Limb (tissue), 2 donors: Measurements from ENCODE around the gene MRPL43.

Experiments
- DNase-seq, 2 donors: peaks; one replicate each; pipeline ENCODE4 v3.0.0-alpha.2; 2016; ENCODE audit errors: extremely low spot score in 2 of 2

MRPL43 gene

GRCh38 chr10:101020427-101021075 lies 33.3 kb upstream of the MRPL43 start:
- no peak for DNase-seq

DNA sequence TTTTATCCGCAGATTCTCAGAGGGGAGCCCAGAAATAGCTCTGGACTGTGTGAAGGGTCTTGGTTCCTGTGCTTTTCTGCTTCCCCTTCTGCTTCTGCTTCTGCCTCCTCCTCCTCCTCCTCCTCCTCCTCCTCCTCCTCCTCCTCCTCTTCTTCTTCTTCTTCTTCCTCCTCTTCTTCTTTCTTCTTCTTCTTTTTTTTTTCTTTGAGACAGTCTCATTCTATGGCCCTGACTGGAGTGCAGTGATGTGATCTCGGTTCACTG lies 32.1 kb upstream of the MRPL43 start:
- DNase-seq: no peak

- peak in 1 of 2 donors; percentile 83 for DNase-seq
These were observed 31.5 kb upstream of the MRPL43 start for GRCh38 chr10:101018600-101019439.

DNA sequence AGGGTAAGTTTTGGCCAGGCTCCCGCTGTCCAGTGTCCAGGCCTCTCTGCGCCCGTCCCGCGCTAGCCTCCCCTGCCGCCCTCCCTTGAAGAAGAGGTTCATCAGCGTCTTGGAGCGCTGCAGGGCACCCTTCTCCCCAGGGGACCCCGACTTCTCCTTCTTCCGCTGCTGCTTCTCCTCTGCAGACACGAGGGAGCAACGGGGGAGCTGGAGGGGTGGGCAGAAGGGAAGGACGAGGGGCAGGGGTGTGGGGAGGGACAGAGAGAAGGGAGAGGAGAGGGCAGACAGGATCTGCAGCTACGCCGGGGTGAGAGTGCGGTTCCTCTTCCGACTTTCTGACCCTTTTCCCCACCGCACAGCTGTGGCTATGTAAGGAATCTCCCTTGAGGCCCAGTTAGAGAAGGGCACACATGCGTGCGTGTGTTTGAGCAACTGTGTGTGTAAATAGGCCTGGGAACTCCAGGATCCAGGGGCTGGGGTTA lies 30.9 kb upstream of the MRPL43 start:
- no peak for DNase-seq

GRCh38 chr10:101016814-101017213 lies 29.5 kb upstream of the MRPL43 start:
- no peak for DNase-seq

DNA sequence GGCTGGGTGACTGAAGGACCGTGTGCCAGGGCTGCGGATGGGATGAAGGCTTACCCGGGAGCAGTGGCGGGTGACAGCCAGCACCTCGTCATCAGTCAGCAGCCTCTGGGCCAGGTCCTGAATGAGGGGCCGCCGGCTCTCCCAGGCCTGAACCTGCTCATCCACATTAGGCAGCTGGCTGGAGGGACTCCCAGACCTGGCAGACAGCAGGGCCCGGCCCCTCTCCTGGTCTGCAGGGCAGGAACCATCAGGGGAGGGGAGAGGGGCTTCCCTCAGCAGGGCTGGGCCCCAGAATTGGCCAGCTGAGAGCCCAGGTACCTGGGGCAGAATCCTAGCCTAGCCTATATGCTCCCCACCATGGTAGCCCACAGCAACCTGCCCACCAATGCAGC lies 28.3 kb upstream of the MRPL43 start:
- no peak for DNase-seq

DNA sequence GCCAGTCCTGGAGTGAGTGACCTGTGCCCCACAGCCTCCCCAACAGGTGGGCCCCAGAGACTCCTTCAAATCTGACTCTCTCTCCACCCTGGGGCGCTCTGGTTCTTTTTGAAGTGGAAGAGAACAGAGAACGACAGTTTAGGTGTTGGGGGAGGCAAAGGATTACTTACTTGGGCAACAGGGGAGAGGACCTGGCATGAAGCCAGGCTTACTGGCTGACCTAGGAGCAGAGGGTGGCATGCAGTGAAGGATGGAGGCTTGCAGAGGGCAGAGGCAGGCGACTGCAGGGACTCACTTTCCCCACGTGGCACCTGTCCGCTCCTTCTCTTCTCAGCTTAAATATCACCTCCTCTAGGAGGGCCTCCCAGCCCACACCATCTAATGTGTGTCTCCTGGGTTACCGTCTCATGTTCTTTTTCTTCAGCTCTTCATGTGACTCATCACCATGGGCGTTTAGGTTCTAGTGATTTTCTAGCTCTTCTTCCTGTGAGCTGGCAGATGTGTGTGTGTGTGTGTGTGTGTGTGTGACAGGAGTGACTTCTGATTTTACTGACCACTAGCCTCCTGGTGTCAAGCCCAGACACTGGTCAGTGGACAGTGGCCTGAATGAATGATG lies 27.8 kb upstream of the MRPL43 start:
- DNase-seq: no peak

GRCh38 chr10:101014230-101014884 lies 27.1 kb upstream of the MRPL43 start:
- peak; percentile 60 to 89 for DNase-seq

DNA sequence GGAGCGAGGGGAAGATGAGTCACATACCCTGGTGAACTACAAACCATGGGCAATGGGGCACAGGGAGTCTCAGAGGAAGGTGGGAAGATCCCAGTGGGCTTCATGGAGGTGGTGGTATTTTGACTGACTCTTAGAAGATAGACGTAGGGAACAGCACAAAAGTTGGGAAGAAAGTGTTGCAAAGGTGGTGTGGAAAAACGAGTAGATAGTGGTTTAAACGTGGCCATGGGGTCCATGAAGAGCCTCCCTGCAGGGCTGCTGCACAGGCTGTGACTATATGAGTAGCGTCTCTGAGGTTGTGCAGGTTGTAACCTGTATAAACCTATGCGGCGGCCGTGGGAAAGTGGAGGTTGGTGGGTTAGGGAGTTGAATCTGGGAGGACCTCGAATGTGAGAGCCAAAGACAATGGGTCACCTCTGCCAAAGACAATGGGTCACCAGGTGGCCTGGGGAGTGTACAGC lies 26.1 kb upstream of the MRPL43 start:
- no peak for DNase-seq

DNA sequence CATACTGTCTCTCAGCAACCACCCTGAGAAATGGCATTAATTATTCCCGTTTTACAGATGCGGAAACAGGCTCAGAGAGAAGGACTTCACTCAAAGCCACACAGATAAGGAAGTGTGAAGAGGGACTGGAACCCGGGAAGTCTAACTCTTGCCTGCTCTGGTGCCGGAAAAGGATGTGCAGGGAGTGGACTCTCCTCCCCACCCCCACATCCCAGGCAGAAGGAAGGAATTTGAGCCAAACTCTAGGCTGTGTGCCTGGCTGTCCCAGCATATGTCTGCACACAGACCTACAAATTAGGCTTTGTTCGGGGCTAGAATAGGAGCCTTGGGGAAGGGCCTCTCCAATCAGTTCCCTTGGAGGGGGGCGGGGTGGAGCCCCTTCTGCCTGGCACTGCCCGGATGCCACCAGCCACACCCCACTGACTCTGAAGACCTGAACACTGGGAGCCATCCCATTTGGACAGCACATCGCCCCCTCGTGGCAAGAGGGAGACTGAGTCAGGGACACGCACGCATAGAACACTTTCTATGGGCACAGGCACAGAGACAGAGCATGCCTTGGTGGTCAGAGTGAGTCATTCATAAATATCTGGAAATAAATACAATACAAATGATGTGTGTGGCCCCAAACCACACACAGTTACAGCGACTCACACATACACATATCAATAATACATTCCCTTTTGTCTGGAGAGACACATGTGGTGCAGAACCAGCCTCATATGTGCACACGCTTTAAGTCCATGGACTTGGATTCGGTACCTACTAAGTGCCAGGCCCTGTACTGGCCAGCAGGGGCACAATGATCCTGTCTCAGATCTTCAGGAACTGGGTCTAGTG lies 25.4 kb upstream of the MRPL43 start:
- peak; percentile 80 to 85 for DNase-seq

- no peak for DNase-seq
These were observed 24.5 kb upstream of the MRPL43 start for GRCh38 chr10:101011517-101012423.

DNA sequence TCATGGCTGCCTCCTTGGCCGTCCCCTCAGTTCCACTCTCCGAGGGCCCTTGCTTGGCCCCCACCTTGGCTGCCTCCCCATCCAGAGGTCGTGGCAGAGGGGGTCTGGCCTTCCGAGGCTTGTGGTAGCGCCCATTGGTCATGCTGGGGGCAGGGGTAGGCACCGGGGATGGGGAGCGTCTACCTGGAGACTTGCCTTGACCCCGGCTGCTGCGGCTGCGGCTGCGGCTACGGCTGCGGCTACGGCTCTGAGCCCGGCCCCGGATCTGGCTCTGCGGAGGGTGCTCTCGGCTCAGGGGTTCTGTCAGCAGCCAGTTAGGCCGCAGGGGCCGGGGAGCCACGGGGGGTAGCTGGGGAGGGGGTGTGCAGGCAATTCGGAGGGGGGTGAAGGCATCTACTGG lies 23.0 kb upstream of the MRPL43 start:
- no peak for DNase-seq

GRCh38 chr10:101008823-101009423 lies 21.6 kb upstream of the MRPL43 start:
- DNase-seq: no peak

GRCh38 chr10:101007915-101008822 lies 20.9 kb upstream of the MRPL43 start:
- no peak for DNase-seq

DNA sequence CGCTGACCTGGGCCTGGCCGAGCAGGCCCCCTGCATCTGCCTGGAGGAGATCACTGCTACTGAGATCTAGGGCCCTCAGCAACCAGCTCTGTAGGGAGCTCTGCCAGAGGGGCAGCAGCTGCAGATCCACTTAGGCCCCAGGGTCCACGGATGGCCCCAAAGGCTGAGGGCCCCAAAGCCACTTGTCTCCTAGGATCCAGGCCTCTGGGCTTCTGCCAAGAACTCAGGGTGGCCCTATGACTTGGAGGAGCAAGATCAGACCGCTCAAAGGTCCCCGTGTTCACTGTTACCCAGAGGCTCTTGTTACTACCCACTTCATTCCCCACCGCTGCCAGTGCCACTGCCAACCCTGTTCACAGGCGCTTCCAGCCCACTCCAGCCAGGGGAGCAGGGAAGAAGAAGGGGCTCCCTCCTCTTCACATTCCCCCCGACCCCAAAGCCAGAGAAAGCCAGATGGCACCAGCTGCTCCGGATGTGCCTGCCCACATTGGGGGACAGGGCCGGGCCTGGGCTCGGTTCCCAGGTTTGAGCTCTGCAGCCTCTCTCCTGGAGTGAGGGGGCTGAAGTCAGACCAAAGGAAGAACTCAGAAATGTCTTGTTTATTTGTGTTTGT lies 19.9 kb upstream of the MRPL43 start:
- peak; percentile 34 to 51 for DNase-seq

- DNase-seq: peak in 1 of 2 donors; percentile 57
These were observed 19.3 kb upstream of the MRPL43 start for GRCh38 chr10:101006593-101007098.

DNA sequence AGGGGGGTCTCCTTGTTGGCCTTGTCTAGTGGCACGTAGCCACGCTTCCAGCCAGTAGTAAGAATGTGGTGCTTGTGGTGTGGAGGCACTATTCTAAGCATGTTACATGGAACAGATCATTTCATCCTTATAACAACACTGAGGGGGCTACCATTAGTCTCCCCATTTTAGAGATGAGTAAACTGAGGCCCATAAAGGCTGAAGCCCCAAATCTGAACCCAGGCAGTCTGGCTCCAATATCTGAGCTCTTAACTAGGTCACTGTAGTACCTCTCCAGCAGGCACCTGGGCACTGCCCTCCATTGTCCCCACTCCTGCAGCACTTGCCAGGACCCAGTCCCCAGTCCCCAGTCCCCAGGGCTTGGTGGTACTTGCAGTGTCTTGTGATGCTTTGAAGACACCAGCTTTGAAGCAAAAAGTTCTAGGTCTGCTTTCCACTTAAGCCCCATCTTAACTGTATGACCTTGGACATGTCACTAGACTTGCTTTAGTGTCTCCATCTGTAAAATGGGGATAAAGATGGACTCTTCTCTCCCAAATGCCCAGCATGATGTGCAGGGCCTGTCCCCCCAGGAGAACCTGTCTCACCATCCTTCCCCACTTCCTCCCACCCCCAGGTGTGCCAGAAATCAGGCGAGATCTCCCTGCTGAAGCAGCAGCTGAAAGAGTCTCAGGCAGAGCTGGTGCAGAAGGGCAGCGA lies 18.7 kb upstream of the MRPL43 start:
- no peak for DNase-seq
